Thymus (tissue), 11 donors: ENCODE results near the gene EIF4G1. TPM values are rescaled to one million over a fixed set of nuclear protein-coding genes. Genes with fewer than 3 reads are reported as not detected.

ENCODE experiments used
- DNase-seq, 9 donors: peaks; one replicate each; pipeline ENCODE4 v3.0.0-alpha.2; 2013; ENCODE audit warnings: low spot score in 9 of 9, low read depth in 6 of 9, missing footprints in 1 of 9
- H3K27ac ChIP-seq, 2 donors: one replicate each; pipeline ENCODE4 v1.5.1; 2013; ENCODE audit warnings: control low read depth in 1 of 2, low read depth in 1 of 2, low read length in 1 of 2, mild to moderate bottlenecking in 1 of 2, moderate library complexity in 1 of 2
- H3K27me3 ChIP-seq, 2 donors: one replicate each; pipeline ENCODE4 v1.5.1; 2013; ENCODE audit warnings: low read length in 1 of 2; ENCODE audit not compliant: control insufficient read depth in 2 of 2, insufficient read depth in 1 of 2
- H3K36me3 ChIP-seq, 2 donors: one replicate each; pipeline ENCODE4 v1.5.1; 2013; ENCODE audit warnings: low read length in 1 of 2, mild to moderate bottlenecking in 1 of 2, moderate library complexity in 1 of 2; ENCODE audit not compliant: control insufficient read depth in 2 of 2, insufficient read depth in 2 of 2
- H3K4me1 ChIP-seq, 2 donors: one replicate each; pipeline ENCODE4 v1.5.1; 2013; ENCODE audit warnings: low read length in 2 of 2; ENCODE audit not compliant: control insufficient read depth in 2 of 2, insufficient read depth in 2 of 2
- H3K4me3 ChIP-seq, 2 donors: one replicate each; pipeline ENCODE4 v1.5.1; 2013; ENCODE audit warnings: low read length in 2 of 2, control low read depth in 1 of 2, mild to moderate bottlenecking in 1 of 2
- H3K9me3 ChIP-seq, 2 donors: one replicate each; pipeline ENCODE4 v1.5.1; 2013; ENCODE audit warnings: low read length in 1 of 2, mild to moderate bottlenecking in 1 of 2; ENCODE audit not compliant: control insufficient read depth in 2 of 2, insufficient read depth in 1 of 2
- WGBS: extraction: QIAGEN DNeasy Blood & Tissue Kit; methylation state at CpG from one replicate; pipeline ENCODE4 v1.1.7; 2013; 5-methylcytosine and 5-hydroxymethylcytosine counted together
- polyA plus RNA-seq: library from polyadenylated mRNA; stranded (reverse); fragments of 200-250 nt; gene quantifications from one replicate; pipeline ENCODE4 v1.2.3, GENCODE V29; 2013
- total RNA-seq: library from RNA; stranded (reverse); fragments of 120-200 nt; gene quantifications from one replicate; pipeline ENCODE4 v1.2.4, GENCODE V29; 2013
- donor health status: healthy.

The EIF4G1 gene
- total and polyA plus RNA-seq, 2 donors: 69.0 to 97.5 TPM

DNA sequence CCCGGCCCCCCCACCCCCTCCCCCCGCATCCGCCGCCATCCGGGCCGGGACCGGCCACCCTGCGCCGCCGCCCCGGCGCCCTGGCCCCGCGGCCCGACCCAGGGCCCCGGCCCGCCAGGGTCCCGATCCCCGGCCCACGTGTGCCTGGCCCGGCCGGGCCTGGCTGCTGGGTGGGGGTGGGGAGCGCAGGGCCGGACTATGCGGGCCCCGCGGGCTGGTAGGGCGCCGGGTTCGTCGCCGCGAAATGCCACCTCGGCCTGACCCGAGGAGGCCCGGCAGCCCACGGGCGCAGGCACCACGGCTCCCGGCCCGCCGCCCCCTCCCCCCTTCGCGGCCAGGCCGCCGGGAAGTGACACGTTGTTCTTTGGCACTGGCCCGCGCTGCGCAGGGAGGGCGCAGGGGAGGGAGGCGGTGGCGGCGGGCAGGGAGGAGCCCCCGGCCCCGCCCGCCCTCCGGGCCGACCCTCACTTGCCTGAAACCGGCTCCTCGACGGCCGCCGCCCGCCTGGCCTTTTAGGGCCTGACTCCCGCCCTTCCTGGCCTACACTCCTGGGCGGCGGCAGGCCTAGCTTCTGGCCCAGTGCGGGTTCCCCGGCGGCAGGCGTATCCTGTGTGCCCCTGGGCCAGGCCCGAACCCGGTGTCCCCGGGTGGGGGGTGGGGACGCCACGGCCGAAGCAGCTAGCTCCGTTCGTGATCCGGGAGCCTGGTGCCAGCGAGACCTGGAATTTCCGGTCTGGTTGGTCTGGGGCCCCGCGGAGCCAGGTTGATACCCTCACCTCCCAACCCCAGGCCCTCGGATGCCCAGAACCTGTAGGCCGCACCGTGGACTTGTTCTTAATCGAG, 515 bp downstream of the EIF4G1 start:
- H3K9me3 ChIP-seq: no peaks in the 10 kb centered on the region
- H3K27me3 ChIP-seq: no peaks in the 10 kb centered on the region
- peaks cover 25 to 30% of the 10 kb centered on the region in 2 donors for H3K36me3 ChIP-seq
- peak in 3 of 9 donors; percentile 26 to 56 (median 48) for DNase-seq
- peak overlapping the region; percentile 74 to 96 for H3K4me3 ChIP-seq
- peak overlapping the region; percentile 67 to 91 for H3K27ac ChIP-seq
- WGBS: 2% methylated on average over 89 of the region's 89 CpGs
- H3K4me1 ChIP-seq: peaks cover 12 to 20% of the 10 kb centered on the region in 2 donors

DNA sequence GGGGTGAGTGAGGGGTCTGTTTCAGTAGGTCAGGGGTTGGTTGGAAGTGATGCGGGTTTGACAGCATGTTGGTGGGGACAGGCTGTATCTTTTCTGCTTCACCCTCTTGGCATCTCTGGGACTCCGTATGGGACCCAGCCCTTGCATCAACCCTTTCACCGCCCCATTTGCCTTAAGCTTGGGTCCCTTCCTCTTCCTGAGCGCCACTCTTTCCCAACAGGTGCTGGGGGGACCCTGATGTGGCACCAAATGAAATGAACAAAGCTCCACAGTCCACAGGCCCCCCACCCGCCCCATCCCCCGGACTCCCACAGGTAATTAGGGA, 1.1 kb downstream of the EIF4G1 start:
- H3K4me3 ChIP-seq: peak overlapping the region; percentile 74 to 96
- no peaks in the 10 kb centered on the region for H3K9me3 ChIP-seq
- H3K27ac ChIP-seq: peak overlapping the region; percentile 67 to 91
- no peaks in the 10 kb centered on the region for H3K27me3 ChIP-seq
- 61% methylated on average over 6 of the region's 6 CpGs for WGBS
- H3K4me1 ChIP-seq: peaks cover 12 to 20% of the 10 kb centered on the region in 2 donors
- peaks cover 27 to 35% of the 10 kb centered on the region in 2 donors for H3K36me3 ChIP-seq
- DNase-seq: no peak

DNA sequence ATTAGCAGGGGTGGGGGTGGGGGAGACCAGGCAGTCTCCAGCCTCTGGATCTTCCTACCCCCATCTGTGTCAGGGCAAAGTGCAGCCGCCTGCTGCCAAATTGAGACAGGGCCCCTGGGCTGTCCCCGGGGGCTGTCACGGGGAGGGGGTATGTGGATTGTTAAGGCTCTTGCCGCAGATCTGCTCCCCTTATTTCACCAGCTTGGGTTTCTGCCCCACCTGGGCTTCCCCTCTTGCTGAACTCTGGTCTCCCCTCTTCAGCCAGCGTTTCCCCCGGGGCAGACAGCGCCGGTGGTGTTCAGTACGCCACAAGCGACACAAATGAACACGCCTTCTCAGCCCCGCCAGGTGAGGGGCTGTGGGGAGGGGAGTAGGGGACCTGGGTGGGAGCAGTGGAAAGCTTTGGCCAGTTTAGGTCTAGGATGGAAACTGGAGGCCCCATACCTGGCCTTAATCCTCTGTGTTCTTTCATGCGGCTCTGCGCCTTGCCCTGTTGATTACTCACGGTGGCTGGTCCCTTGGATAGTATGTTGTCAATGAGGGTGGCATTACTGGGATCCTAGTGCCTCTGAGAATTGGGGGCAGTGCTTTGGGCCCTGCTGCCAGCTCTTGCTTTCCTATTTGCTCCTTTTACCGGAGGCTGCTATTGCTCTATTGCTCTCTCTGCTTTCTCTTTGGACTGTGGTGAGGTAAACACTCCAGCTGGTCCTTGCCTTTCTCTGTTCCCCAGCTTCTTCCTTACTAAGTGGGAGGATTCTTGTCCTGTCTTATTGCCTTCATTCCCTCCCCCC, 1.7 kb downstream of the EIF4G1 start:
- H3K36me3 ChIP-seq: peaks cover 33 to 41% of the 10 kb centered on the region in 2 donors
- peaks cover 12 to 20% of the 10 kb centered on the region in 2 donors for H3K4me1 ChIP-seq
- no peaks in the 10 kb centered on the region for H3K27me3 ChIP-seq
- H3K27ac ChIP-seq: peak overlapping the region in 1 of 2 donors; percentile 21
- DNase-seq: no peak
- H3K4me3 ChIP-seq: peak overlapping the region; percentile 74 to 96
- no peaks in the 10 kb centered on the region for H3K9me3 ChIP-seq
- 89% methylated on average over 16 of the region's 16 CpGs for WGBS

DNA sequence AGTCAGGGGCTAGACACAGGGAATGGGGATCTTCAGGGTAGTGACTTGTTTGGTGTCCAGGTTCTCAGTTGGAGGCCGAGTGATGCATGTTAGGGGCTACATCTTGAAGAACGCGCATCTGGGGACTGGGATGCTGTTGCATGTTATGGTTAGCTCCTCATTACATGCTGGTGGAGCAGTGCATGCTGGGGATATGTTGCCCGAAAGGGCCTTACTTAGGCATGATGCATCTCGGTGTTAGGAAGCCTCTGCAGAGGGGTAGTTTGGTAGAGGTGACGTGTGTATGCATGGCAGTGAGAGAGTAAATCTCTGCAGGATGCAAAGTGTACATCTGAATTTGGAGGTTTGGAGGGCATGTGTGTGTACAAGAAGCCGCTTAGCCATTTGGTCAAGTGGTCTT, 2.4 kb downstream of the EIF4G1 start:
- no peak for DNase-seq
- H3K4me3 ChIP-seq: no peak overlapping the region
- 94% methylated on average over 7 of the region's 7 CpGs for WGBS
- H3K9me3 ChIP-seq: no peaks in the 10 kb centered on the region
- peaks cover 12 to 20% of the 10 kb centered on the region in 2 donors for H3K4me1 ChIP-seq
- no peak overlapping the region for H3K27ac ChIP-seq
- H3K27me3 ChIP-seq: no peaks in the 10 kb centered on the region
- H3K36me3 ChIP-seq: peaks cover 40 to 48% of the 10 kb centered on the region in 2 donors

DNA sequence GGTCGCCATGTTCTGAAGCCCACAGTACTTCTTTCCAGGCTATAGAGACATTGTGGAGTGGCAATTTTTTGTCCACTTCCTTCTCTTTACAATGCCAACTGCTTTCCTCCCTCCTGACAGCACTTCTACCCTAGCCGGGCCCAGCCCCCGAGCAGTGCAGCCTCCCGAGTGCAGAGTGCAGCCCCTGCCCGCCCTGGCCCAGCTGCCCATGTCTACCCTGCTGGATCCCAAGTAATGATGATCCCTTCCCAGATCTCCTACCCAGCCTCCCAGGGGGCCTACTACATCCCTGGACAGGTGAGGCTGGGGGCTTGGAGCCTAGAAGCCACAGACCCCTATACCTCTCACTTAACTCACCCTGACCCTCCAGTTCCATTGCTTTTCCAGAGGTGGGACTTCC, 2.8 kb downstream of the EIF4G1 start:
- 93% methylated on average over 5 of the region's 5 CpGs for WGBS
- Histone ChIP-seq H3K27me3 (no peaks in the 10 kb centered on the region), H3K4me3 (no peak overlapping the region), H3K27ac (no peak overlapping the region), H3K4me1 (peaks cover 12 to 20% of the 10 kb centered on the region in 2 donors), H3K36me3 (peaks cover 44 to 52% of the 10 kb centered on the region in 2 donors), H3K9me3 (no peaks in the 10 kb centered on the region)
- DNase-seq: no peak

DNA sequence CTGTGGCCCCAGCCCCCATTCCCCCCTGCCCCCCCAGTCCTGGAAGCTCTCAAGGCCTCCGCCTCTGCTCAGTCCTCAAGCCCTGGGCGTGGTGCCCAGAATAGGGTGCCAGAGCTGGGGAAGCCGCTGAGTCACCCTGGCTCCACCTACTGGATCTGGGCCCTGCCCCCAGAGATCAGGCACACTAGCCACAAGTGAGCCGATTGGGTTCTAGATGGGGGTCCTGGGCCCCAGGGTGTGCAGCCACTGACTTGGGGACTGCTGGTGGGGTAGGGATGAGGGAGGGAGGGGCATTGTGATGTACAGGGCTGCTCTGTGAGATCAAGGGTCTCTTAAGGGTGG, 5.7 kb downstream of the EIF4G1 start:
- H3K27ac ChIP-seq: no peak overlapping the region
- no peak overlapping the region for H3K4me3 ChIP-seq
- DNase-seq: no peak
- peaks cover 72 to 80% of the 10 kb centered on the region in 2 donors for H3K36me3 ChIP-seq
- H3K27me3 ChIP-seq: no peaks in the 10 kb centered on the region
- H3K4me1 ChIP-seq: peaks cover 12 to 20% of the 10 kb centered on the region in 2 donors
- H3K9me3 ChIP-seq: no peaks in the 10 kb centered on the region
- 65% methylated on average over 4 of the region's 4 CpGs for WGBS

DNA sequence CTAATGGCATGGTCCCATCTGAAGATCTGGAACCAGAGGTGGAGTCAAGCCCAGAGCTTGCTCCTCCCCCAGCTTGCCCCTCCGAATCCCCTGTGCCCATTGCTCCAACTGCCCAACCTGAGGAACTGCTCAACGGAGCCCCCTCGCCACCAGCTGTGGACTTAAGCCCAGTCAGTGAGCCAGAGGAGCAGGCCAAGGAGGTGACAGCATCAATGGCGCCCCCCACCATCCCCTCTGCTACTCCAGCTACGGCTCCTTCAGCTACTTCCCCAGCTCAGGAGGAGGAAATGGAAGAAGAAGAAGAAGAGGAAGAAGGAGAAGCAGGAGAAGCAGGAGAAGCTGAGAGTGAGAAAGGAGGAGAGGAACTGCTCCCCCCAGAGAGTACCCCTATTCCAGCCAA, 7.3 kb downstream of the EIF4G1 start:
- WGBS: 99% methylated on average over 5 of the region's 5 CpGs
- H3K4me1 ChIP-seq: peaks cover 2 to 4% of the 10 kb centered on the region in 2 donors
- H3K9me3 ChIP-seq: no peaks in the 10 kb centered on the region
- DNase-seq: no peak
- no peak overlapping the region for H3K4me3 ChIP-seq
- H3K36me3 ChIP-seq: peaks cover 85 to 93% of the 10 kb centered on the region in 2 donors
- no peaks in the 10 kb centered on the region for H3K27me3 ChIP-seq
- no peak overlapping the region for H3K27ac ChIP-seq

DNA sequence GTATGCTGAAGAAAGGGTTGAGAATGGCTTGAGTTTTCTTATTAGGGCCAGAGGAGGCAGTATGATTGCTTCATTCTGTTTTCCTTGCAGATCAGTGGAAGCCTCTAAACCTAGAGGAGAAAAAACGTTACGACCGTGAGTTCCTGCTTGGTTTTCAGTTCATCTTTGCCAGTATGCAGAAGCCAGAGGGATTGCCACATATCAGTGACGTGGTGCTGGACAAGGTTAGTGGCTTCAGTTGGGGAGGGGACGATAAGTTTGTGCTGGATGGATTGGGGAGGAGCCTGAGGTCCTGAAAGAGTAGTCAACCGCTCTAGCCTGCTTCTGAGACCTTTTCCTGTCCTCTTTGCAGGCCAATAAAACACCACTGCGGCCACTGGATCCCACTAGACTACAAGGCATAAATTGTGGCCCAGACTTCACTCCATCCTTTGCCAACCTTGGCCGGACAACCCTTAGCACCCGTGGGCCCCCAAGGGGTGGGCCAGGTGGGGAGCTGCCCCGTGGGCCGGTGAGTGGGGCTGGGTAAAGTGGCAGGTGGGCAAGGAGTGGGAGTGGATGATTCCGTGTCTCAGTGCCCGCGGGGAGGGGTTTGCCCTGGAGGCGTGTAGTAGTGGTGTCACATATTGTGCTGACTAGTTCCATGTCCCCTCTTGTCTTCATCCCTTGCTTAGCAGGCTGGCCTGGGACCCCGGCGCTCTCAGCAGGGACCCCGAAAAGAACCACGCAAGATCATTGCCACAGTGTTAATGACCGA, 8.5 kb downstream of the EIF4G1 start:
- H3K4me1 ChIP-seq: peaks cover 2 to 4% of the 10 kb centered on the region in 2 donors
- H3K4me3 ChIP-seq: no peak overlapping the region
- no peaks in the 10 kb centered on the region for H3K9me3 ChIP-seq
- H3K27me3 ChIP-seq: no peaks in the 10 kb centered on the region
- peaks cover 85 to 93% of the 10 kb centered on the region in 2 donors for H3K36me3 ChIP-seq
- no peak for DNase-seq
- H3K27ac ChIP-seq: no peak overlapping the region
- WGBS: 98% methylated on average over 20 of the region's 20 CpGs
